B cell (primary cell): Measurements from ENCODE around the gene LEMD1. TPM values are rescaled to one million over a fixed set of nuclear protein-coding genes. Genes with fewer than 3 reads are reported as not detected.

Source experiments
- ATAC-seq: fragments of 200-7000 bp; cut with Tn5 transposase; one replicate; pipeline ENCODE4 v1.10.0; 2021; ENCODE audit warnings: low read depth, mild to moderate bottlenecking, moderate number of reproducible peaks, moderate library complexity
- CTCF ChIA-PET: fragments of 350-600 bp; sonication (Branson Sonifier 250); formaldehyde crosslinking; loops from one replicate; lab custom pipeline; 2021; ENCODE audit warnings: antibody characterized with exemption, inconsistent platforms; lab: Charles Lee
- POLR2A ChIA-PET: fragments of 350-600 bp; sonication (Branson Sonifier 250); formaldehyde crosslinking; loops from one replicate; lab custom pipeline; 2021; ENCODE audit warnings: antibody characterized with exemption; lab: Charles Lee
- DNase-seq: peaks from one replicate; pipeline ENCODE4 v3.0.0; 2013
- H2AFZ ChIP-seq: 2 replicates; pipeline ENCODE4 v1.6.1; 2012; ENCODE audit warnings: mild to moderate bottlenecking, low read depth, low read length; ENCODE audit not compliant: insufficient read depth, poor library complexity, severe bottlenecking
- H3K27ac ChIP-seq, 2 donors: 1 replicate in 1 of 2; 2 replicates in 1 of 2; pipeline ENCODE4 v1.5.1; 2012 to 2013; ENCODE audit warnings: low read length in 2 of 2, mild to moderate bottlenecking in 2 of 2, moderate library complexity in 1 of 2
- H3K27me3 ChIP-seq, 4 experiments: fragments of 200-600 bp in 1 of 4; sonication (generic) in 1 of 4; replicated peaks in 1 of 4; 1 replicate in 2 of 4; 2 replicates in 2 of 4; pipeline versions ENCODE4 v1.6.1 to v1.7.0; 2013 to 2016; ENCODE audit warnings: low read length in 3 of 4, mild to moderate bottlenecking in 2 of 4, mixed read lengths in 1 of 4, moderate library complexity in 1 of 4; ENCODE audit not compliant: insufficient read depth in 4 of 4, control insufficient read depth in 3 of 4; ENCODE audit errors: control extremely low read depth in 1 of 4
- H3K36me3 ChIP-seq, 2 experiments: replicated peaks in 1 of 2; 1 replicate in 1 of 2; 2 replicates in 1 of 2; pipeline versions ENCODE4 v1.6.1 to v1.7.1; 2013; ENCODE audit warnings: low read length in 1 of 2; ENCODE audit not compliant: insufficient read depth in 2 of 2, control insufficient read depth in 1 of 2; ENCODE audit errors: control extremely low read depth in 1 of 2, extremely low read depth in 1 of 2
- H3K4me1 ChIP-seq, 2 donors: fragments of 200-600 bp in 1 of 2; sonication (generic) in 1 of 2; 1 replicate in 1 of 2; 2 replicates in 1 of 2; pipeline versions ENCODE4 v1.5.1 to v1.6.1; 2013 to 2017; ENCODE audit warnings: low read length in 2 of 2; ENCODE audit not compliant: control insufficient read depth in 2 of 2, insufficient read depth in 2 of 2
- H3K4me2 ChIP-seq: replicated peaks from 2 replicates; pipeline ENCODE3; 2012; ENCODE audit warnings: mild to moderate bottlenecking, low read depth, low read length; ENCODE audit not compliant: poor library complexity, severe bottlenecking
- H3K4me3 ChIP-seq, 5 experiments: fragments of 200-600 bp in 1 of 5; sonication (generic) in 1 of 5; 1 replicate in 3 of 5; 2 replicates in 2 of 5; pipeline versions ENCODE4 v1.5.1 to v1.7.0; 2011 to 2016; ENCODE audit warnings: low read length in 4 of 5, mild to moderate bottlenecking in 4 of 5, low read depth in 2 of 5, control low read depth in 1 of 5, moderate library complexity in 1 of 5; ENCODE audit not compliant: insufficient read depth in 1 of 5; ENCODE audit errors: control extremely low read depth in 1 of 5, extremely low read depth in 1 of 5
- H3K79me2 ChIP-seq: fragments of 200-600 bp; sonication (generic); one replicate; pipeline ENCODE4 v1.6.0; 2016; ENCODE audit warnings: low read length; ENCODE audit not compliant: control insufficient read depth, insufficient read depth
- H3K9ac ChIP-seq: fragments of 200-600 bp; sonication (generic); 2 replicates; pipeline ENCODE4 v1.6.1; 2017; ENCODE audit warnings: mild to moderate bottlenecking, low read length, moderate library complexity
- H3K9me3 ChIP-seq, 3 donors: one replicate each; pipeline versions ENCODE4 v1.6.1 to v1.7.1; 2013; ENCODE audit warnings: low read length in 2 of 3; ENCODE audit not compliant: control insufficient read depth in 2 of 3, insufficient read depth in 1 of 3; ENCODE audit errors: control extremely low read depth in 1 of 3
- H4K20me1 ChIP-seq: 2 replicates; pipeline ENCODE4 v1.6.0; 2012; ENCODE audit warnings: mild to moderate bottlenecking, low read length; ENCODE audit not compliant: insufficient read depth, control insufficient read depth, poor library complexity, severe bottlenecking
- H3K27ac Mint-ChIP-seq: one replicate; pipeline ENCODE4 v1.8.0; 2021; ENCODE audit warnings: mixed read lengths
- H3K27me3 Mint-ChIP-seq: one replicate; pipeline ENCODE4 v1.8.0; 2021; ENCODE audit warnings: mixed read lengths
- H3K4me1 Mint-ChIP-seq: one replicate; pipeline ENCODE4 v1.8.0; 2021; ENCODE audit warnings: mixed read lengths
- H3K4me3 Mint-ChIP-seq: one replicate; pipeline ENCODE4 v1.8.0; 2021; ENCODE audit warnings: mixed read lengths
- H3K9me3 Mint-ChIP-seq: one replicate; pipeline ENCODE4 v1.8.0; 2022; ENCODE audit warnings: mixed read lengths; ENCODE audit not compliant: insufficient read depth
- EZH2 ChIP-seq: IDR thresholded peaks from 2 replicates; pipeline ENCODE4 v1.6.1; 2012; ENCODE audit warnings: borderline replicate concordance, low read depth, mild to moderate bottlenecking, moderate library complexity, low read length; ENCODE audit not compliant: insufficient read depth, poor library complexity, severe bottlenecking
- WGBS: methylation state at CpG from one replicate; pipeline ENCODE4 v1.1.5; 2013; ENCODE audit warnings: missing lambda C conversion rate; ENCODE audit not compliant: insufficient coverage; 5-methylcytosine and 5-hydroxymethylcytosine counted together
- intact Hi-C: fragments of 100-400 bp; cut with micrococcal nuclease; formaldehyde crosslinking; loops from one replicate; pipeline ENCODE4 v1.10.0; 2022
- polyA plus RNA-seq: library from polyadenylated mRNA; depleted of rRNA; stranded (reverse); fragments of >200 nt; gene quantifications from 2 replicates; pipeline ENCODE4 v1.2.3, GENCODE V29; 2012
- total RNA-seq, 2 donors: library from RNA; stranded (reverse); fragments of 120-200 nt in 1 of 2; gene quantifications; 1 replicate in 1 of 2; 2 replicates in 1 of 2; pipeline versions ENCODE4 v1.2.3 to v1.2.4, GENCODE V29; 2013 to 2022
- TF ChIP-seq, protein P1 (sequence below): fragments of 200-600 bp; IDR thresholded peaks from one replicate; pipeline ENCODE4 v1.8.0; 2022; ENCODE audit warnings: antibody characterized with exemption, mild to moderate bottlenecking

LEMD1 gene
- total and polyA plus RNA-seq, 2 donors (not counting 1 experiment from before 2014, with no cell fraction given), result 0.57 TPM; not detected in 1

DNA sequence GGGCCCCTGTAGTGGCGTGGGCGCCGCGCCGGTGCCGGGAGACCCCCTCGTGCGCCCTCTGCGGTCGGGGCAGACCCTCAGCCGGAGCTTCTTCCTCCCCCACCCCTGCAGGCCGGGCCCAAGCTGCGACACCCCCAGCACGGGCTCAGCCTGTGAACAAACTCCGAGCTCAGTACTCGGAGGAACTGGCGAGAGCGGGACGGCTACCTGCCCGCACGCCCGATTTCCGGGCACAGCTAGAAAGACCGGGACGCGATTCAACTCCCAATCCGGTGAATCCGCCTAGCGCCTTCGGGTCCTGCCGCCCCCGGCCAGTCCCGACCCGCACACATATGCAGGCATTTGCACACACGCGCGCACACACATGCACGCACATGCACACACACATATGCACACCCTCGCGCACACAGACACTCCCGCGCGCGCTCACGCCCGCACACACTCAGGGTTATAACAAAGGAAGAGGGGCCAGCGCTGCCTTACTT, 34.6 kb upstream of the LEMD1 start:
- Histone ChIP-seq H2AFZ (peak overlapping the region; percentile 47), H3K27ac (no peak overlapping the region), H4K20me1 (no peaks in the 10 kb centered on the region), H3K9ac (peak overlapping the region; percentile 51), H3K9me3 (peaks cover 0 to 15% (median 0%) of the 10 kb centered on the region in 3 donors), H3K36me3 (no peaks in the 10 kb centered on the region), H3K4me2 (peak overlapping the region; percentile 90), H3K4me1 (peaks cover 22 to 28% of the 10 kb centered on the region in 2 donors), H3K4me3 (peak overlapping the region in 4 of 5 experiments; percentile 25 to 62 (median 46)), H3K79me2 (no peaks in the 10 kb centered on the region), H3K27me3 (peaks cover 0 to 76% (median 55%) of the 10 kb centered on the region in 4 experiments)
- ATAC-seq (peak; percentile 14), DNase-seq (peak; percentile 46)
- Mint-ChIP-seq H3K4me3 (peak overlapping the region; percentile 89), H3K4me1 (peaks cover 18% of the 10 kb centered on the region), H3K9me3 (no peaks in the 10 kb centered on the region), H3K27ac (no peak overlapping the region), H3K27me3 (peaks cover 71% of the 10 kb centered on the region)
- WGBS, result 3% methylated on average over 47 of the region's 47 CpGs
- ChIA-PET CTCF (interaction anchor here (0.6 to 4.4 kb wide), 5 partner anchors 15 to 160 kb away, joined by 3 to 30 read pairs (median 5); no protein-coding TSS in a partner anchor), POLR2A (no interaction called here)
- TF ChIP-seq, protein P1, sequence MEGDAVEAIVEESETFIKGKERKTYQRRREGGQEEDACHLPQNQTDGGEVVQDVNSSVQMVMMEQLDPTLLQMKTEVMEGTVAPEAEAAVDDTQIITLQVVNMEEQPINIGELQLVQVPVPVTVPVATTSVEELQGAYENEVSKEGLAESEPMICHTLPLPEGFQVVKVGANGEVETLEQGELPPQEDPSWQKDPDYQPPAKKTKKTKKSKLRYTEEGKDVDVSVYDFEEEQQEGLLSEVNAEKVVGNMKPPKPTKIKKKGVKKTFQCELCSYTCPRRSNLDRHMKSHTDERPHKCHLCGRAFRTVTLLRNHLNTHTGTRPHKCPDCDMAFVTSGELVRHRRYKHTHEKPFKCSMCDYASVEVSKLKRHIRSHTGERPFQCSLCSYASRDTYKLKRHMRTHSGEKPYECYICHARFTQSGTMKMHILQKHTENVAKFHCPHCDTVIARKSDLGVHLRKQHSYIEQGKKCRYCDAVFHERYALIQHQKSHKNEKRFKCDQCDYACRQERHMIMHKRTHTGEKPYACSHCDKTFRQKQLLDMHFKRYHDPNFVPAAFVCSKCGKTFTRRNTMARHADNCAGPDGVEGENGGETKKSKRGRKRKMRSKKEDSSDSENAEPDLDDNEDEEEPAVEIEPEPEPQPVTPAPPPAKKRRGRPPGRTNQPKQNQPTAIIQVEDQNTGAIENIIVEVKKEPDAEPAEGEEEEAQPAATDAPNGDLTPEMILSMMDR, result no peak
- peak; percentile 92 for TF ChIP-seq EZH2
- intact Hi-C loops, result no loop called here
